VCaP (cell line): Measurements from ENCODE around the gene EXOSC6.
A peak's percentile ranks its signal among the peaks of the same experiment; 100 is the strongest.
"Not testable (repeated sequence)": the region's sequence is repeated elsewhere in the genome, so short reads cannot be mapped to it uniquely, and the experiment has no call there.

Source experiments
- H3K27ac ChIP-seq: fragments of 450-650 bp; 2 replicates; pipeline ENCODE4 v1.5.1; 2017
- CTCF ChIP-seq: fragments of 450-650 bp; conservative IDR thresholded peaks from 2 replicates; pipeline ENCODE4 v1.5.1; 2017; ENCODE audit warnings: mild to moderate bottlenecking, moderate library complexity

The EXOSC6 gene

GRCh38 chr16:70267516-70267915, 15.8 kb upstream of the EXOSC6 start:
- peak; percentile 67 for TF ChIP-seq CTCF
- H3K27ac ChIP-seq, result no peak overlapping the region

GRCh38 chr16:70259903-70260302, 8.2 kb upstream of the EXOSC6 start:
- not testable (repeated sequence) for H3K27ac ChIP-seq

DNA sequence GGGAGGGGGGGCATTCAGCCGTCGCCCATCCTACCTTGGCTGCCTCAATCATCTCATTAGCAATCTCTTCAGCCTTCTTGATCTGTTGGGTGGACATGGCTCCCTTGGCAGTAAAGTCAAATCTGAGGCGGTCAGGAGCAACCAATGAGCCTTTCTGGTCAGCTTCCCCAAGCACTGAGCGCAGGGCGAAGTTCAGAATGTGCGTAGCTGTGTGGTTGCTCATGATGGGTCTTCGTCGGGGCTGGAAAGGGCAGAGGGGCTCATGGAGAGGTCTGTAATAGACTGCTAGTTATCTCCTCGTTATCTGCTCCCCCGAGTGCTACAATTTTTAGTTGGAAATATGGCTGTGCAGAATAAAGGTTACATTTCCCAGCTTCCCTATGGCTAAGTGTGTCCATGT, 7.2 kb upstream of the EXOSC6 start:
- no peak overlapping the region for H3K27ac ChIP-seq
- TF ChIP-seq CTCF, result no peak

GRCh38 chr16:70258065-70258464, 6.3 kb upstream of the EXOSC6 start:
- no peak for TF ChIP-seq CTCF
- H3K27ac ChIP-seq, result no peak overlapping the region

- TF ChIP-seq CTCF, result no peak
- no peak overlapping the region for H3K27ac ChIP-seq
Observed at GRCh38 chr16:70257391-70257790, 5.7 kb upstream of the EXOSC6 start.

DNA sequence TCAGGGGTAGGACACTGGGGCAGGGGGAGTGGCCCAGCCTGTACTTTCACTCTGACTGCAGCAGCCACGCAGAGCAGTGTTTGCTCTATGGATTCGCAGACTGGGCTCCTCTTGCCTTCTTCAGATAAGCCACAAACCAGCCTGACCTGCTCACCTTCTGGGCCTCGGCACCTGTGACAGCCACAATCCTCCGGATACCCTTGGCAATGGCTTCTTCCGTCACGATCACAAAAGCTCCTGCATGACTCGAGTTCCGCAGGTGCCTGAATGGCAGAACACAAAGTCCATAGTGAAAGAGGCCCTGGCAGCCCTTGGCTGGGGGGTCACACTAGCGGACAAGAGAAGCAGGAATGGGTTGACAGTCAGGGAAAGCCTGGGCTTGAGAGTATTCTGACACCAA, 3.8 kb upstream of the EXOSC6 start:
- no peak overlapping the region for H3K27ac ChIP-seq
- no peak for TF ChIP-seq CTCF

DNA sequence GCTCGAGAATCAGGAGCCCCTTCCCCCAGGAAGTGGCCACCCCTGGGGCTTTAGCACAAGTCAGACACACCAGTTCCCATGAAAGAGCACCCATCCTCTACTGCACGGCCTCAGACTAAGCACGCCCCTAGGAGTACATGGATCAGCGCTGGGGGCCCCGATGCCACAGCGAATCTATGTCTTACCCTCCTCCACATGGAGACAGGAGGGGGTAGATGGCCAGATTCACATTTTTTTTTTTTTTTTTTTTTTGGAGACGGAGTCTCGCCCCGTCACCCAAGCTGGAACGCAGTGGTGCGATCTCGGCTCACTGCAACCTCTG, 3.2 kb upstream of the EXOSC6 start:
- no peak overlapping the region for H3K27ac ChIP-seq
- TF ChIP-seq CTCF, result no peak

GRCh38 chr16:70254180-70254964, 2.6 kb upstream of the EXOSC6 start:
- peak; percentile 24; the same call in 1 of the 2 replicates for TF ChIP-seq CTCF
- H3K27ac ChIP-seq, result no peak overlapping the region; the same call in 1 of the 2 replicates
